A549 (cell line): ENCODE measurements around the gene SND1. TPM values are rescaled to one million over a fixed set of nuclear protein-coding genes. Genes with fewer than 3 reads are reported as not detected.

Experiments used
- ATAC-seq, 2 experiments: fragments of 200-7000 bp in 1 of 2; fragments of >200 bp in 1 of 2; cut with Nextera tagmentation in 1 of 2; cut with Tn5 transposase in 1 of 2; 3 replicates each; pipeline versions ENCODE4 v1.8.0 to v1.9.1; 2018 to 2020; ENCODE audit warnings: mild to moderate bottlenecking in 1 of 2, moderate library complexity in 1 of 2
- CTCF ChIA-PET: fragments of 300-600 bp; sonication (Branson Sonifier 250); formaldehyde crosslinking; extraction: SDS; loops from one replicate; lab custom pipeline; 2021; ENCODE audit warnings: antibody characterized with exemption, inconsistent platforms; lab: Yijun Ruan, JAX
- POLR2A ChIA-PET: fragments of 350-600 bp; formaldehyde crosslinking; extraction: SDS; loops from one replicate; lab custom pipeline; 2021; ENCODE audit warnings: antibody characterized with exemption, inconsistent platforms; lab: Yijun Ruan, JAX
- DNase-seq, 2 experiments: peaks; one replicate each; pipeline versions ENCODE4 v3.0.0 to v3.0.0-alpha.2; 2011 to 2016; ENCODE audit warnings: low read depth in 1 of 2, low spot score in 1 of 2
- FAIRE-seq: peaks from 2 replicates; lab custom pipeline; 2011; peaks lifted over from hg19 to GRCh38; lab: Jason Lieb, UNC
- H3K27ac ChIP-seq, 2 experiments: fragments of >200 bp; sonication (Bioruptor Twin); formaldehyde crosslinking; 3 replicates each; pipeline ENCODE4 v1.5.1; 2016 to 2017
- H3K4me1 ChIP-seq: fragments of >200 bp; sonication (Bioruptor Twin); formaldehyde crosslinking; 3 replicates; pipeline ENCODE4 v1.6.1; 2016
- H3K4me2 ChIP-seq: fragments of >200 bp; sonication (Bioruptor Twin); formaldehyde crosslinking; 3 replicates; pipeline ENCODE4 v1.6.1; 2016
- H3K4me3 ChIP-seq: fragments of >200 bp; sonication (Bioruptor Twin); formaldehyde crosslinking; 3 replicates; pipeline ENCODE4 v1.5.1; 2016
- H3K9me3 ChIP-seq: fragments of >200 bp; sonication (Bioruptor Twin); formaldehyde crosslinking; 3 replicates; pipeline ENCODE4 v1.6.1; 2016
- BHLHE40 ChIP-seq: IDR thresholded peaks from 2 replicates; pipeline ENCODE4 v1.6.1; 2012; ENCODE audit warnings: low read depth, low read length, inconsistent platforms
- EHMT2 ChIP-seq: fragments of 200-600 bp; sonication (generic); IDR thresholded peaks from 2 replicates; pipeline ENCODE4 v1.6.1; 2016; ENCODE audit warnings: antibody characterized with exemption, low read depth, mild to moderate bottlenecking, moderate library complexity
- ELK1 ChIP-seq: fragments of 150-350 bp; IDR thresholded peaks from 2 replicates; pipeline ENCODE4 v1.6.1; 2014; ENCODE audit warnings: low read depth, mild to moderate bottlenecking, low read length
- EP300 ChIP-seq, 2 experiments: fragments of >200 bp; sonication (Bioruptor Twin); formaldehyde crosslinking; IDR thresholded peaks; 2 replicates in 1 of 2; 3 replicates in 1 of 2; pipeline ENCODE4 v1.6.1; 2016 to 2017
- FOXS1 ChIP-seq: fragments of 250-450 bp; sonication (Bioruptor Pico); IDR thresholded peaks from 2 replicates; pipeline ENCODE4 v1.5.0; 2020; ENCODE audit warnings: mild to moderate bottlenecking, moderate library complexity
- GATA3 ChIP-seq: IDR thresholded peaks from 2 replicates; pipeline ENCODE4 v1.6.1; 2012; ENCODE audit warnings: borderline replicate concordance
- HES2 ChIP-seq: fragments of >200 bp; sonication (Bioruptor Twin); formaldehyde crosslinking; IDR thresholded peaks from 2 replicates; pipeline ENCODE4 v1.6.1; 2016
- HMGXB4 ChIP-seq: fragments of 250-450 bp; sonication (Bioruptor Pico); IDR thresholded peaks from 2 replicates; pipeline ENCODE4 v1.5.0; 2021; ENCODE audit warnings: mild to moderate bottlenecking, moderate library complexity, borderline replicate concordance
- HOXB13 ChIP-seq: fragments of 250-450 bp; sonication (Bioruptor Pico); IDR thresholded peaks from 2 replicates; pipeline ENCODE4 v1.5.0; 2020; ENCODE audit warnings: low read depth, mild to moderate bottlenecking, moderate library complexity
- JUN ChIP-seq, 2 experiments: fragments of >200 bp; sonication (Bioruptor Twin); formaldehyde crosslinking; IDR thresholded peaks; 2 replicates in 1 of 2; 3 replicates in 1 of 2; pipeline ENCODE4 v1.6.1; 2016 to 2017
- JUNB ChIP-seq: fragments of >200 bp; sonication (Bioruptor Twin); formaldehyde crosslinking; IDR thresholded peaks from 2 replicates; pipeline ENCODE4 v1.6.1; 2016
- KDM1A ChIP-seq: fragments of 200-600 bp; sonication (generic); IDR thresholded peaks from 2 replicates; pipeline ENCODE4 v1.6.1; 2016; ENCODE audit warnings: low read depth, mild to moderate bottlenecking
- MAZ ChIP-seq: fragments of 150-350 bp; IDR thresholded peaks from 2 replicates; pipeline ENCODE4 v1.6.1; 2014; ENCODE audit warnings: antibody characterized with exemption, low read depth, low read length, borderline replicate concordance
- NR3C1 ChIP-seq: fragments of >200 bp; sonication (Bioruptor Twin); formaldehyde crosslinking; IDR thresholded peaks from 3 replicates; pipeline ENCODE4 v1.6.1; 2017
- RARB ChIP-seq: fragments of 250-450 bp; sonication (Bioruptor Pico); IDR thresholded peaks from 2 replicates; pipeline ENCODE4 v1.8.0; 2021; ENCODE audit warnings: mild to moderate bottlenecking, moderate library complexity
- RNF2 ChIP-seq: fragments of 200-600 bp; sonication (generic); IDR thresholded peaks from 2 replicates; pipeline ENCODE4 v1.6.1; 2016; ENCODE audit warnings: low read depth, mild to moderate bottlenecking, antibody characterized with exemption, moderate library complexity, borderline replicate concordance
- SMC3 ChIP-seq: fragments of >200 bp; sonication (Bioruptor Twin); formaldehyde crosslinking; IDR thresholded peaks from 3 replicates; pipeline ENCODE4 v1.6.1; 2018; ENCODE audit warnings: inconsistent platforms
- TFCP2L1 ChIP-seq: fragments of 250-450 bp; sonication (Bioruptor Pico); IDR thresholded peaks from 2 replicates; pipeline ENCODE4 v1.5.0; 2021; ENCODE audit warnings: mild to moderate bottlenecking
- TP53 ChIP-seq: fragments of 250-450 bp; sonication (Bioruptor Pico); IDR thresholded peaks from 2 replicates; pipeline ENCODE4 v1.5.0; 2021; ENCODE audit warnings: mild to moderate bottlenecking, moderate library complexity
- ZFP36 ChIP-seq: fragments of 450-650 bp; IDR thresholded peaks from 2 replicates; pipeline ENCODE4 v1.6.1; 2014; ENCODE audit warnings: borderline replicate concordance; ENCODE audit not compliant: partially characterized antibody
- WGBS: methylation state at CpG from one replicate; pipeline ENCODE4 v1.1.6; 2017; ENCODE audit errors: missing lambda C conversion rate; 5-methylcytosine and 5-hydroxymethylcytosine counted together
- polyA plus RNA-seq, 4 experiments: library from polyadenylated mRNA; depleted of rRNA in 3 of 4; stranded (reverse); fragments of >200 nt; fragmentation: RNase III in 1 of 4; extraction: RNeasy Plus Mini Kit Qiagen cat#74134 plus additional on column Dnase treatment in 1 of 4; gene quantifications; 2 replicates in 3 of 4; 3 replicates in 1 of 4; pipeline ENCODE4 v1.2.3, GENCODE V29; 2011 to 2017
- TF ChIP-seq, protein P1 (sequence below): fragments of >200 bp; sonication (Bioruptor Twin); formaldehyde crosslinking; IDR thresholded peaks from 3 replicates; pipeline ENCODE4 v1.6.1; 2016

SND1 gene
- polyA plus RNA-seq, 2 of the 4 experiments (the other 2 are of a cell fraction), result 102 to 138 TPM

- H3K4me2 ChIP-seq, result no peak overlapping the region
- POLR2A ChIA-PET, result no interaction called here
- DNase-seq, result no peak
- FAIRE-seq, result no peak
- CTCF ChIA-PET, result no interaction called here
- 95% methylated on average over 5 of the region's 5 CpGs for WGBS
- no peaks in the 10 kb centered on the region for H3K4me1 ChIP-seq
- TF ChIP-seq SMC3, result no peak
- H3K27ac ChIP-seq, result no peak overlapping the region
- H3K9me3 ChIP-seq, result no peaks in the 10 kb centered on the region
- no peak for ATAC-seq
- no peak overlapping the region for H3K4me3 ChIP-seq
Observed at GRCh38 chr7:127940381-127941160, 288.6 kb downstream of the SND1 start.

DNA sequence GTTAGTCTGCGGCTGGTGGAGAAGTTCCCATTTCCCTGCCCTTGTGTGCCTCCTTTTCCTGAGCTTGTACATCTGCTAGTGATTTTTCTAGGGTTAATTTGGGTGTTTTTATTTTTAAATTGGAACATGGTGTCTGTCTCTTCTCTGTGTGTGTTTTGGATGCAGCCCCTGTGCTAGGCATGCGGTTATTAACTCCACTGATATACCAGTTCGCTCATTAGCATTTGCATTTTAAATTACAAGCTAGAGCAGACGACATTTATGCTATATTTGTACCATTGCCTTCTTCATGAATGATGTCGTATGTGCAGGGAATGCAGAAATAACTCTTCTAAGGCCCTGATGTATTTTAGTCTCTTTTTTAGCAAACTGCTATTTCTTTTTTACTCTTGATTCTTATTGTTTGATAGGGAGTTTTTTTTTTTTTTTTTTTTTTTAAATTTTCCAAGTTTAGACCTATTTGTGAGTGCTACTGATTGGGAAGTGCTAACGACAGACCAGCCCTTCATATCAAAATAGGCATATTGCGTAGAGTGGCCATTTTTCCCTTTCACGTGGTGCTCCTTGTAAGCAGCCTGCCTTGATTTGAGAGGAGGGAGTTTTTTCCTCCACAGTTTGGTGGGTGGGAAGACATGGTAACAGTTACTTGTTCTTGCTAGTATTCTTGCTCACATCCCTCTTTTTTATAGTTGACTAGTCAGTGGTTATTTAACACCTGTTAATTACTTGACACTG lies 289.6 kb downstream of the SND1 start:
- H3K27ac ChIP-seq, result no peak overlapping the region
- POLR2A ChIA-PET, result no interaction called here
- TF ChIP-seq JUNB (no peak), JUN (IDR thresholded peaks at IDR 0.05) (no peak), BHLHE40 (no peak), RNF2 (no peak), GATA3 (no peak), EP300 (IDR thresholded peaks at IDR 0.05) (no peak), SMC3 (no peak), ZFP36 (no peak)
- TF ChIP-seq, protein P1, sequence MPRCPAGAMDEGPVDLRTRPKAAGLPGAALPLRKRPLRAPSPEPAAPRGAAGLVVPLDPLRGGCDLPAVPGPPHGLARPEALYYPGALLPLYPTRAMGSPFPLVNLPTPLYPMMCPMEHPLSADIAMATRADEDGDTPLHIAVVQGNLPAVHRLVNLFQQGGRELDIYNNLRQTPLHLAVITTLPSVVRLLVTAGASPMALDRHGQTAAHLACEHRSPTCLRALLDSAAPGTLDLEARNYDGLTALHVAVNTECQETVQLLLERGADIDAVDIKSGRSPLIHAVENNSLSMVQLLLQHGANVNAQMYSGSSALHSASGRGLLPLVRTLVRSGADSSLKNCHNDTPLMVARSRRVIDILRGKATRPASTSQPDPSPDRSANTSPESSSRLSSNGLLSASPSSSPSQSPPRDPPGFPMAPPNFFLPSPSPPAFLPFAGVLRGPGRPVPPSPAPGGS, result no peak
- WGBS, result 96% methylated on average over 8 of the region's 8 CpGs
- H3K4me2 ChIP-seq, result no peak overlapping the region
- no peak overlapping the region for H3K4me3 ChIP-seq
- no peaks in the 10 kb centered on the region for H3K4me1 ChIP-seq
- FAIRE-seq (no peak), ATAC-seq (no peak), DNase-seq (no peak)
- H3K9me3 ChIP-seq, result no peaks in the 10 kb centered on the region
- CTCF ChIA-PET, result interaction anchor here (0.6 kb wide), 1 partner anchor 10 kb away, joined by 3 read pairs; no protein-coding TSS in a partner anchor

DNA sequence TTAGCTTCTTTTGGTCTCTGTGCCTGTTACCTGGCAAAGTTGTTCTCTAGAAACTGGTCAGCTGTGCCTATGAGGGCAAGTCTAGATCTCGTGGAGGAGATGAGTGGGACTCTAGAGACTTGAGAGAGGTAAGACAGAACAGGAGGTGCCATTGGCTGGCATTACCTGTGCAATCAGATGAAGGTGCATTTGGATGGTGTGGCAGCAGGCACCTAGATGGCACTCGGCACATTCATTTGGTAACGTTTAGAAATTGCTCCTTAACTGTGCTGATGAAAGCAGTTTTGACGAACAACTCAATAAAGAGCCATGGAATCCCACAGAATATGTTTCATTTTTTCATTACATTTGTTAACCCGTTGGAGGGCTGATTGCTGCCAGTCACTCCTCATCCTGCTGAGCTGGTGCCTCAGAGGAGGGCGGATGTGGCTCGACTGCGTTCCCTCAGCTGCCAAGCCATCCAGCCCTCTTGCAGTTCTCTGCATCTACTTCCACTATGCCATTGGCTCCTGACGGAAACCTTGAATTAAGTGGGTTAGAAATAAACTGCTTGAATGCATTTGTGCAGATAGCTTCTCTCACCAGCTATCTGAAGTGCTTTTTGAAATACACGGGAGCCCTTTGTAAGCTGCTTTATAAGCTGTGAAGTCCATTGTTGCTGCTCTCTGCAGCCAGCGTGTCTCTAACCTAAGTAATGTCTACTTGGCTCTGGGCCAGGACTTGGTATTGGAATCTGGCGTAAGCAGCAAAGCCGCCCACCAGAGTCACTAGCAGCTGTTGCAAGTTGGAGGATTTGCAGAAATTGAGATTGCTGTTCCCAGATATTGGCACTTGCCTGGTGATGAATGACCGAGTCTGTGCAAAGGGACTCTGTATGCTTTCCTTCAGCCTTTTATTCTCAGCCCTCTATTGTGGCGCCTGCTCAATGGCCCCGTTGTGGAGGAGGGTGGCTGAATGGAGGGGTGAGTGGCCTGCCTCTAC lies 291.8 kb downstream of the SND1 start:
- DNase-seq, result no peak
- CTCF ChIA-PET, result interaction anchor here (1.1 kb wide), 1 partner anchor 31 kb away, joined by 3 read pairs; no protein-coding TSS in a partner anchor
- ATAC-seq, result no peak

More for the DNA sequence above, 291.8 kb downstream of the SND1 start:
- no peak overlapping the region for H3K27ac ChIP-seq
- H3K4me3 ChIP-seq, result no peak overlapping the region
- H3K4me1 ChIP-seq, result no peaks in the 10 kb centered on the region
- POLR2A ChIA-PET, result no interaction called here
- FAIRE-seq, result no peak
- H3K9me3 ChIP-seq, result no peaks in the 10 kb centered on the region
- 93% methylated on average over 16 of the region's 16 CpGs for WGBS
- TF ChIP-seq HMGXB4 (CRISPR knock-in tag) (no peak), FOXS1 (CRISPR knock-in tag) (no peak), HES2 (no peak), EHMT2 (no peak), MAZ (no peak), NR3C1 (no peak), RARB (CRISPR knock-in tag) (no peak), ELK1 (no peak), KDM1A (no peak), TFCP2L1 (CRISPR knock-in tag) (no peak), HOXB13 (CRISPR knock-in tag) (no peak), TP53 (CRISPR knock-in tag) (no peak)
- H3K4me2 ChIP-seq, result no peak overlapping the region
